Psoas muscle (tissue), 8 donors: ENCODE measurements around the gene TMEM114. TPM values are rescaled to one million over a fixed set of nuclear protein-coding genes. Genes with fewer than 3 reads are reported as not detected.
A peak's percentile ranks its signal among the peaks of the same experiment; 100 is the strongest.

Experiments used
- ATAC-seq, 4 donors: fragments of 200-7000 bp; cut with Tn5 transposase; one replicate each; pipeline ENCODE4 v1.9.1; 2020; ENCODE audit warnings: moderate library complexity in 3 of 4, mild to moderate bottlenecking in 2 of 4
- DNase-seq, 2 donors: peaks; one replicate each; pipeline ENCODE4 v3.0.0-alpha.2; 2020
- H3K27ac ChIP-seq: fragments of 200-600 bp; one replicate; pipeline ENCODE4 v1.8.0; 2022
- H3K27me3 ChIP-seq, 3 donors: fragments of 200-600 bp in 1 of 3; one replicate each; pipeline versions ENCODE4 v1.6.1 to v1.8.0; 2013 to 2022; ENCODE audit warnings: low read length in 2 of 3, mild to moderate bottlenecking in 2 of 3, moderate library complexity in 1 of 3; ENCODE audit not compliant: insufficient read depth in 3 of 3
- H3K36me3 ChIP-seq, 2 donors: fragments of 200-600 bp in 1 of 2; one replicate each; pipeline versions ENCODE4 v1.6.1 to v1.8.0; 2013 to 2022; ENCODE audit warnings: low read depth in 1 of 2, mild to moderate bottlenecking in 1 of 2, moderate library complexity in 1 of 2; ENCODE audit not compliant: insufficient read depth in 1 of 2
- H3K4me1 ChIP-seq: fragments of 200-600 bp; one replicate; pipeline ENCODE4 v1.8.0; 2022
- H3K4me3 ChIP-seq: fragments of 200-600 bp; one replicate; pipeline ENCODE4 v1.8.0; 2022; ENCODE audit warnings: mild to moderate bottlenecking
- H3K9me3 ChIP-seq: fragments of 200-600 bp; one replicate; pipeline ENCODE4 v1.8.0; 2022
- CTCF ChIP-seq: fragments of 200-600 bp; IDR thresholded peaks from one replicate; pipeline ENCODE4 v1.8.0; 2022; ENCODE audit warnings: antibody characterized with exemption
- WGBS, 3 donors: extraction: QIAGEN DNeasy Blood & Tissue Kit; methylation state at CpG; one replicate each; pipeline versions ENCODE4 v1.1.6 to v1.1.7; 2013; 5-methylcytosine and 5-hydroxymethylcytosine counted together
- intact Hi-C, 2 donors: fragments of 100-400 bp; cut with DNase I; formaldehyde crosslinking; loops; one replicate each; pipeline versions ENCODE4 v1.11.0 to v1.14.2; 2022
- polyA plus RNA-seq, 3 donors: library from polyadenylated mRNA; stranded (reverse); fragments of 200-250 nt; gene quantifications; one replicate each; pipeline ENCODE4 v1.2.3, GENCODE V29; 2013
- total RNA-seq, 4 donors: library from RNA; stranded (reverse); fragmentation: NEBNext Ultra II Directional in 2 of 4; extraction: Animal tissue kit (Norgen Biotek cat#: 25700) in 2 of 4; gene quantifications; one replicate each; pipeline versions ENCODE4 v1.2.1 to v1.2.4, GENCODE V29; 2021 to 2023
- donor health status: healthy with polysubstance abuse.
- donor health status: DM: no; HTN: no; CAD: no; lungs with moderate emphysema.
- donor health status: Bipolar disorder and iron deficiency.
- donor health status: healthy.
- donor health status: DM: yes; HTN: yes; CAD: no.
- donor health status: DM: no; HTN: no; CAD: no.
- donor health status: DM: no; HTN: no; CAD: no.
- donor health status: DM: yes; HTN: yes; CAD: no.

TMEM114 gene
- total and polyA plus RNA-seq, 7 donors, result not detected

DNA sequence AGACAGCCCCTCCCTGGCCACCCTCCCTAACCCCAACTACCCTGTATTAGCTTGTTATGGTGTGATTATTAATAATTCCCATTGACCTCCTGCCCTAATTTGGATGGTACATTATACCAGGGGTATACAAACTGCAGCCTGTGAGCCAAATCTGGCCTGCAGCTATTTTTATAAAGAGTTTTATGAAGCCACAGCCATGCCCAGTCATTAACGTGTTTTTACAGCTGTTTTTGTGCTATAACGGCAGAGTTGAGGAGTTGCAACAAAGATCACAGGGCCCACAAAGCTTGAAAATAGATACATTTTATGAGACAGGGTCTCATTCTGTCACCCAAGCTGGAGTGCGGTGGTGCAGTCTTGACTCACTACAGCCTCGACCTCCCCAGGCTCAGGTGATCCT is 37.1 kb upstream of the TMEM114 start:
- no peaks in the 10 kb centered on the region for H3K27me3 ChIP-seq
- DNase-seq (no peak), ATAC-seq (no peak)
- peaks cover 17 to 73% of the 10 kb centered on the region in 2 donors for H3K36me3 ChIP-seq
- H3K4me1 ChIP-seq, result peaks cover 18% of the 10 kb centered on the region
- TF ChIP-seq CTCF, result no peak
- WGBS, 3 donors, result 64 to 82% (median 71%) methylated on average over 4 of the region's 4 CpGs
- intact Hi-C loops, result no loop called here
- H3K27ac ChIP-seq, result no peak overlapping the region
- H3K9me3 ChIP-seq, result no peaks in the 10 kb centered on the region
- H3K4me3 ChIP-seq, result no peak overlapping the region

DNA sequence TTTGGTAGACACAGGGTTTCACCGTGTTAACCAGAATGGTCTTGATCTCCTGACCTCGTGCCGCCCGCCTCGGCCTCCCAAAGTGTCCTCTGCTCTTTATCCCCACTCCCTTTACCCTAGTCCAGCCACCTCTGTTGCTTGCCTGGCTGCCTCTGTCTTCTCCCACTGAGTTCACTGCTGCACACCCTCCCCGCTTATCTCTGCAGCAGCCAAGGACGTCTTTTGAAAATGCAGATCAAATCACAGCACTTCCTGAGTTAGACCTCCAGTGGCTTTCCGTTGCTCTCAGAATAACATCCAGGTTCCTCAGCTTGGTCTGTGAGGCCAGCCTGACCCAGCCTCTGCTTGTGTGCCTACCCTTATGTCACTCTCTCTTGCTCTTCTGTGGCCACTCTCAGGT is 36.6 kb upstream of the TMEM114 start:
- no peak for DNase-seq
- no peak for TF ChIP-seq CTCF
- Histone ChIP-seq H3K4me1 (peaks cover 18% of the 10 kb centered on the region), H3K36me3 (peaks cover 17 to 67% of the 10 kb centered on the region in 2 donors), H3K27ac (no peak overlapping the region), H3K9me3 (no peaks in the 10 kb centered on the region), H3K27me3 (no peaks in the 10 kb centered on the region), H3K4me3 (no peak overlapping the region)
- ATAC-seq, result no peak
- WGBS, 3 donors, result 93 to 94% (median 93%) methylated on average over 8 of the region's 8 CpGs
- intact Hi-C loops, result no loop called here

- Histone ChIP-seq H3K9me3 (no peaks in the 10 kb centered on the region), H3K4me3 (no peak overlapping the region), H3K27me3 (no peaks in the 10 kb centered on the region), H3K4me1 (peaks cover 18% of the 10 kb centered on the region), H3K27ac (no peak overlapping the region), H3K36me3 (peaks cover 17 to 54% of the 10 kb centered on the region in 2 donors)
- no peak for TF ChIP-seq CTCF
- DNase-seq (no peak), ATAC-seq (no peak)
- WGBS, 3 donors, result 89 to 92% (median 91%) methylated on average over 10 of the region's 10 CpGs
- intact Hi-C loops, result no loop called here
Measured at GRCh38 chr16:8625491-8626087, 35.3 kb upstream of the TMEM114 start.

DNA sequence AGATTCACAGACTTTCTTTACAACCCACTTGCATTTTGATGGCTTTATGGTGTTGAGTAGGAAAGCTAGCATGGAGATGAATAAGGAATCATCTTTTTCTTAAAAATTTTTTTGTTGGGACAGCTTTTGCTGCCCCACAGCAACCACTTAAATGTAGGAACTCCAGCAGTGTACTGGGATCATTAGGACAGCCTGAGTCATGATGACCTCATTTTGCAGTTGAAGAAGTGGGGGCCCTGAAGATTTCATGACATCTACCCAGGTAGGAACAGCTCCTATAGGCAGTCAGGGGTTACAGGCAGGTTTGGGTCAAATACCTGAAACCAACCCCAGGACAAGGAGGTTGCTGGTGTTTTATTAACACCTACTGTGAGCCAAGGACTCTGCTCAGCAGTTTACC is 33.3 kb upstream of the TMEM114 start:
- no peaks in the 10 kb centered on the region for H3K9me3 ChIP-seq
- H3K27me3 ChIP-seq, result no peaks in the 10 kb centered on the region
- peaks cover 18% of the 10 kb centered on the region for H3K4me1 ChIP-seq
- H3K36me3 ChIP-seq, result peaks cover 6 to 34% of the 10 kb centered on the region in 2 donors
- H3K27ac ChIP-seq, result peak overlapping the region; percentile 19
- ATAC-seq (no peak), DNase-seq (no peak)
- H3K4me3 ChIP-seq, result peak overlapping the region; percentile 85
- TF ChIP-seq CTCF, result no peak
- intact Hi-C loops, result no loop called here

DNA sequence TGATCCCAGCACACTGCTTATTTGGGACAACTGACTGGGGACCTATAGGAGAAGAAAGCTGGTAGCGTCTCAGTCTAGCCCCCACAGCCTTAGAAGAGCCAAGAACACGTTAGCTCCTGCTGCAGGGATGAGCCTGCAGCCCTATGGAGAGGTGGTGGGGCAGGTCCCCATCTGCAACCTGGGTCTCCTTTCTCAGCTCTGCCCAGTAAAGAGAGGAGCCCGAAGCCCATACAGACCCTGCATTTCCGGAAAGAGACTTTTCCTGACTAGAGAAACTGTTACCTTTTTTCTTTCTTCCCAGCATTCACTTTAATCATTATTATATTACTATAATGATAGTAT is 32.0 kb upstream of the TMEM114 start:
- no peaks in the 10 kb centered on the region for H3K9me3 ChIP-seq
- no peaks in the 10 kb centered on the region for H3K27me3 ChIP-seq
- no peak for TF ChIP-seq CTCF
- H3K4me3 ChIP-seq, result peak overlapping the region; percentile 85
- peak overlapping the region; percentile 94 for H3K27ac ChIP-seq
- peaks cover 6 to 21% of the 10 kb centered on the region in 2 donors for H3K36me3 ChIP-seq
- ATAC-seq (no peak), DNase-seq (no peak)
- intact Hi-C loops, result no loop called here
- H3K4me1 ChIP-seq, result peaks cover 18% of the 10 kb centered on the region
- 1 to 7% (median 6%) methylated on average over 4 of the region's 4 CpGs for WGBS, 3 donors
